Thoracic aorta (tissue), 2 donors: ENCODE measurements around the gene HADHB. TPM values are rescaled to one million over a fixed set of nuclear protein-coding genes. Genes with fewer than 3 reads are reported as not detected.
"Not testable (repeated sequence)": the region's sequence is repeated elsewhere in the genome, so short reads cannot be mapped to it uniquely, and the experiment has no call there.

Source experiments
- ATAC-seq: fragments of 150-250 bp; one replicate; pipeline ENCODE4 v1.8.0; 2017; ENCODE audit warnings: low read depth; ENCODE audit not compliant: insufficient number of reproducible peaks, low FRiP score
- DNase-seq: peaks from one replicate; pipeline ENCODE4 v3.0.0-alpha.2; 2020; ENCODE audit warnings: low spot score
- H3K27ac ChIP-seq, 2 donors: fragments of 200-600 bp; sonication (generic); 1 replicate in 1 of 2; 2 replicates in 1 of 2; pipeline ENCODE4 v1.5.1; 2016; ENCODE audit warnings: mild to moderate bottlenecking in 2 of 2, moderate library complexity in 2 of 2
- H3K27me3 ChIP-seq: fragments of 200-600 bp; sonication (generic); replicated peaks from 2 replicates; pipeline ENCODE4 v1.6.0; 2016; ENCODE audit warnings: mild to moderate bottlenecking; ENCODE audit not compliant: insufficient read depth
- H3K36me3 ChIP-seq: fragments of 200-600 bp; sonication (generic); one replicate; pipeline ENCODE4 v1.5.1; 2016
- H3K4me1 ChIP-seq, 2 donors: fragments of 200-600 bp; sonication (generic); 1 replicate in 1 of 2; 2 replicates in 1 of 2; pipeline versions ENCODE4 v1.5.1 to v1.6.0; 2016; ENCODE audit warnings: low read depth in 2 of 2, mild to moderate bottlenecking in 1 of 2; ENCODE audit not compliant: control insufficient read depth in 1 of 2
- H3K4me3 ChIP-seq: fragments of 200-600 bp; sonication (generic); 2 replicates; pipeline ENCODE4 v1.5.1; 2016; ENCODE audit warnings: mild to moderate bottlenecking
- H3K9me3 ChIP-seq: fragments of 200-600 bp; sonication (generic); 2 replicates; pipeline ENCODE4 v1.5.1; 2016
- total RNA-seq, 2 donors: library from RNA; depleted of rRNA; stranded (reverse); fragments of >200 nt; gene quantifications; one replicate each; pipeline versions ENCODE4 v1.1.0 to v1.2.3, GENCODE V29; 2016
- TF ChIP-seq, protein P1 (sequence below): fragments of 200-600 bp; sonication (generic); IDR thresholded peaks from one replicate; pipeline ENCODE4 v1.5.1; 2019; ENCODE audit warnings: antibody characterized with exemption

The HADHB gene
- total RNA-seq, 2 donors from 2014 or later: 50.2 to 56.4 TPM

GRCh38 chr2:26299471-26300101 lies 54.8 kb downstream of the HADHB start:
- Histone ChIP-seq H3K27ac (peak overlapping the region; percentile 68 to 74), H3K36me3 (no peaks in the 10 kb centered on the region), H3K4me3 (peak overlapping the region; percentile 82), H3K9me3 (no peaks in the 10 kb centered on the region), H3K27me3 (no peaks in the 10 kb centered on the region), H3K4me1 (peaks cover 6 to 17% of the 10 kb centered on the region in 2 donors)
- DNase-seq: no peak
- TF ChIP-seq, protein P1, sequence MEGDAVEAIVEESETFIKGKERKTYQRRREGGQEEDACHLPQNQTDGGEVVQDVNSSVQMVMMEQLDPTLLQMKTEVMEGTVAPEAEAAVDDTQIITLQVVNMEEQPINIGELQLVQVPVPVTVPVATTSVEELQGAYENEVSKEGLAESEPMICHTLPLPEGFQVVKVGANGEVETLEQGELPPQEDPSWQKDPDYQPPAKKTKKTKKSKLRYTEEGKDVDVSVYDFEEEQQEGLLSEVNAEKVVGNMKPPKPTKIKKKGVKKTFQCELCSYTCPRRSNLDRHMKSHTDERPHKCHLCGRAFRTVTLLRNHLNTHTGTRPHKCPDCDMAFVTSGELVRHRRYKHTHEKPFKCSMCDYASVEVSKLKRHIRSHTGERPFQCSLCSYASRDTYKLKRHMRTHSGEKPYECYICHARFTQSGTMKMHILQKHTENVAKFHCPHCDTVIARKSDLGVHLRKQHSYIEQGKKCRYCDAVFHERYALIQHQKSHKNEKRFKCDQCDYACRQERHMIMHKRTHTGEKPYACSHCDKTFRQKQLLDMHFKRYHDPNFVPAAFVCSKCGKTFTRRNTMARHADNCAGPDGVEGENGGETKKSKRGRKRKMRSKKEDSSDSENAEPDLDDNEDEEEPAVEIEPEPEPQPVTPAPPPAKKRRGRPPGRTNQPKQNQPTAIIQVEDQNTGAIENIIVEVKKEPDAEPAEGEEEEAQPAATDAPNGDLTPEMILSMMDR: no peak
- no peak for ATAC-seq

DNA sequence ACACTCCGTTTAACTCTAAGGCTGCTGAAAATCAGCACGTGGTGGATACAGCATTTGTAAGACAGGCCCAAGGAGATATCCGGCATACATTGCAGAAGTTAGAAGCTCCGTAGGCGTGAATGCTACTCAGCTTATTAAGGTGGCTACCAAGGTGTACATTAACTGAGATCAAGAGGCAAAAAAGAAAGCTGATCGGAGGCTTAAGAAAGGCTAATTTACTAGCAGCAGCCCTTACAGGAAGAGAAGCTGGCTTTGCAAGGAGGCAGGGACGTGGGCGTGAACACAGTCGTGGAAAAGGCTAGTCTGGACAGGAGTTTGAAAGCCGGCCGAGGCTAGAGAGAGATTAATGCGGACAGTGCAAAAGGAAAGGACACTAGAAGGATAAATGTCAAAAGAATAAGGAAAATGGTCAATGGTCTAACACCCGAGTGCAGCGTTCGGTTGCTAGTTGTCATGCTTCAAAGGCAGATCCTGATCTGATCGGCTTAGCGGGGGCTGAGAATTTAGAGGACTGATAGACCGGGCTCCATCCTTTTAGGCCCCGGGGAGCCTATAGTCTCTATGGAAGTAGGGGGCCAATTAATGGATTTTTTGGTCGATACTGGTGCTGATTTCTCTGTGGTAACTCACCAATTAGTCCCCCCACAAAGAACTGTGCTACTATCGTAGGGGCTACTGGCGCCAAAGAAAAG lies 55.6 kb downstream of the HADHB start:
- peak overlapping the region; percentile 82 for H3K4me3 ChIP-seq
- H3K9me3 ChIP-seq: no peaks in the 10 kb centered on the region
- DNase-seq (no peak), ATAC-seq (no peak)
- H3K4me1 ChIP-seq: peaks cover 6 to 17% of the 10 kb centered on the region in 2 donors
- TF ChIP-seq, protein P1: no peak
- H3K27me3 ChIP-seq: no peaks in the 10 kb centered on the region
- no peaks in the 10 kb centered on the region for H3K36me3 ChIP-seq
- peak overlapping the region; percentile 68 to 74 for H3K27ac ChIP-seq

- TF ChIP-seq, protein P1: no peak
- Histone ChIP-seq H3K4me3 (no peak overlapping the region), H3K36me3 (no peaks in the 10 kb centered on the region), H3K27me3 (no peaks in the 10 kb centered on the region), H3K9me3 (no peaks in the 10 kb centered on the region), H3K27ac (no peak overlapping the region), H3K4me1 (peaks cover 6 to 14% of the 10 kb centered on the region in 2 donors)
- ATAC-seq (no peak), DNase-seq (no peak)
Observed at GRCh38 chr2:26302846-26303245, 58.1 kb downstream of the HADHB start.

GRCh38 chr2:26305094-26305493 lies 60.4 kb downstream of the HADHB start:
- not testable (repeated sequence) for H3K9me3 ChIP-seq, H3K4me1 ChIP-seq, H3K36me3 ChIP-seq, H3K27me3 ChIP-seq, H3K27ac ChIP-seq, H3K4me3 ChIP-seq, ATAC-seq, DNase-seq

GRCh38 chr2:26305540-26305939 lies 60.8 kb downstream of the HADHB start:
- ATAC-seq (no peak), DNase-seq (no peak)
- TF ChIP-seq, protein P1: no peak
- no peaks in the 10 kb centered on the region for H3K36me3 ChIP-seq
- no peaks in the 10 kb centered on the region for H3K27me3 ChIP-seq
- H3K4me3 ChIP-seq: no peak overlapping the region
- no peaks in the 10 kb centered on the region for H3K9me3 ChIP-seq
- H3K27ac ChIP-seq: no peak overlapping the region
- H3K4me1 ChIP-seq: peaks cover 3 to 5% of the 10 kb centered on the region in 2 donors
